Kidney (tissue), 14 donors: ENCODE data around the gene ZNF638. TPM values are rescaled to one million over a fixed set of nuclear protein-coding genes. Genes with fewer than 3 reads are reported as not detected.

Experiments used
- DNase-seq, 5 donors: peaks; one replicate each; pipeline ENCODE4 v3.0.0-alpha.2; 2013 to 2020
- FAIRE-seq: peaks from 2 replicates; lab custom pipeline; 2012; peaks lifted over from hg19 to GRCh38; lab: Jason Lieb, UNC
- H3K27ac ChIP-seq, 2 donors: one replicate each; pipeline ENCODE4 v1.7.0; 2013; ENCODE audit warnings: low read depth in 2 of 2, low read length in 2 of 2, inconsistent platforms in 1 of 2
- H3K27me3 ChIP-seq: one replicate; pipeline ENCODE4 v1.7.1; 2013; ENCODE audit warnings: low read length, inconsistent platforms; ENCODE audit not compliant: control insufficient read depth, insufficient read depth
- H3K36me3 ChIP-seq, 3 donors: one replicate each; pipeline versions ENCODE4 v1.7.0 to v1.7.1; 2013; ENCODE audit warnings: low read length in 3 of 3, control low read depth in 1 of 3, inconsistent platforms in 1 of 3; ENCODE audit not compliant: insufficient read depth in 3 of 3, control insufficient read depth in 2 of 3
- H3K4me1 ChIP-seq, 3 donors: one replicate each; pipeline versions ENCODE4 v1.7.0 to v1.7.1; 2013; ENCODE audit warnings: low read length in 3 of 3, inconsistent platforms in 1 of 3, low read depth in 1 of 3; ENCODE audit not compliant: control insufficient read depth in 2 of 3, insufficient read depth in 2 of 3
- H3K4me3 ChIP-seq, 3 donors: one replicate each; pipeline versions ENCODE4 v1.7.0 to v1.8.1; 2013; ENCODE audit warnings: low read length in 3 of 3, control low read depth in 1 of 3, inconsistent platforms in 1 of 3
- H3K9ac ChIP-seq, 3 donors: one replicate each; pipeline versions ENCODE4 v1.7.0 to v1.7.1; 2013; ENCODE audit warnings: low read length in 3 of 3, control low read depth in 1 of 3, inconsistent platforms in 1 of 3
- H3K9me3 ChIP-seq, 3 donors: one replicate each; pipeline versions ENCODE4 v1.7.0 to v1.7.1; 2013; ENCODE audit warnings: low read length in 3 of 3, control low read depth in 1 of 3, inconsistent platforms in 1 of 3; ENCODE audit not compliant: control insufficient read depth in 2 of 3, insufficient read depth in 1 of 3
- intact Hi-C: fragments of 100-400 bp; cut with DNase I; formaldehyde crosslinking; loops from one replicate; pipeline ENCODE4 v1.11.1; 2022
- polyA plus RNA-seq: library from polyadenylated mRNA; stranded (reverse); fragments of 350-450 nt; fragmentation: Illumina TruSeq; extraction: RNeasy Lipid Tissue Mini Kit (QIAGEN cat#74804); gene quantifications from one replicate; pipeline ENCODE4 v1.2.3, GENCODE V29; 2014; ENCODE audit warnings: low read depth, low replicate concordance; ENCODE audit not compliant: insufficient read depth
- total RNA-seq: library from RNA; stranded (reverse); fragmentation: NEBNext Ultra II Directional; extraction: Animal tissue kit (Norgen Biotek cat#: 25700); gene quantifications from one replicate; pipeline ENCODE4 v1.2.1, GENCODE V29; 2021
- TF ChIP-seq, protein P1 (sequence below): IDR thresholded peaks from 3 replicates; pipeline ENCODE4 v1.5.1; 2012; ENCODE audit warnings: mild to moderate bottlenecking, moderate library complexity, borderline replicate concordance; ENCODE audit not compliant: insufficient read depth; ENCODE audit errors: extremely low read depth
- donor health status: control.
- donor health status: control.
- donor health status: control.
- donor health status: control.
- donor health status: control.
- donor health status: DM: yes; HTN: yes; CAD: no.
- donor health status: Normal renal cell carcinoma (clear cell type).

ZNF638 gene
- total and polyA plus RNA-seq, 2 donors from 2014 or later, result 84.8 to 122 TPM

DNA sequence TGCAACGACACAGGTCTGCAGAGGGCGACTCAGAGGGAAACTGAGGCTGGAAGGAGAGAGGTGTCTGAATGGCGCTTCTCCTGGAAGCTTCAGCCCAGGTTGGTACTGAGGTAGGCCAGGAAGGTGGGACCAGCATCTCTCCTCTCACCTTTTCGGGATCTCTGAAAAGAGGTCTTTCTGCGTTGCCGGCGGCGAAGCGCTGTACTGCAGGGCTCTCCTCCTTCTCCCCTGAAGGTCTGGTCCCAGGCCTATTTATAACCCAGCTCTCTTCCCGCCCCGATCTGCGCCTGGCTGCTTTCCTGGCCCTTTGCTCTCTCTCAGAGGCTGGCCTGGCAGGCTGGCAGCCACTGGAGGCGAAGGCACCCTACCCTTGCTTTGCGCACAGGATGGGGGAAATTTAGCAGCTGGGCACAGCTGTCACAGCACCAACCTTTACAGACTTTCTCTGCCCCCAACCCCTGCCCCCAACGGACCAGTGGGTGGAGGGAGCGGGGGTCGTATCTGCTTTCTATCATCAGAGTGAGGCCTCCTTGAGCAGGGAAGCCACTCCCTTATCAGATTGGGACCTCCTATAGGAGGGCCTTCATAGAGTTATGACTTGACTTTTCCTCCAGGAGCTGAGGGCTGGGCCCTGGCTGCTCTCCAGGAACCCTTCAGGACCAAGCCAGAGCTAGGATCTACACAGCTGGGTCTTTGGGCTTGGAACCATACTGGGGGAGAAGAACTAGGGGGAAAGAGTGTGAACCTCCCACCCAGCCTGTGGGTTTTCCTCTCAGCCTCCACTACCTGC is 122.8 kb downstream of the ZNF638 start:
- H3K4me1 ChIP-seq, result peaks cover 0 to 34% (median 12%) of the 10 kb centered on the region in 3 donors
- FAIRE-seq (no peak), DNase-seq (no peak)

GRCh38 chr2:71455011-71455740 is 123.6 kb downstream of the ZNF638 start:
- H3K27ac ChIP-seq, result no peak overlapping the region
- peaks cover 2% of the 10 kb centered on the region for H3K27me3 ChIP-seq
- no peak for FAIRE-seq
- no peaks in the 10 kb centered on the region for H3K36me3 ChIP-seq
- DNase-seq, result no peak
- TF ChIP-seq, protein P1, sequence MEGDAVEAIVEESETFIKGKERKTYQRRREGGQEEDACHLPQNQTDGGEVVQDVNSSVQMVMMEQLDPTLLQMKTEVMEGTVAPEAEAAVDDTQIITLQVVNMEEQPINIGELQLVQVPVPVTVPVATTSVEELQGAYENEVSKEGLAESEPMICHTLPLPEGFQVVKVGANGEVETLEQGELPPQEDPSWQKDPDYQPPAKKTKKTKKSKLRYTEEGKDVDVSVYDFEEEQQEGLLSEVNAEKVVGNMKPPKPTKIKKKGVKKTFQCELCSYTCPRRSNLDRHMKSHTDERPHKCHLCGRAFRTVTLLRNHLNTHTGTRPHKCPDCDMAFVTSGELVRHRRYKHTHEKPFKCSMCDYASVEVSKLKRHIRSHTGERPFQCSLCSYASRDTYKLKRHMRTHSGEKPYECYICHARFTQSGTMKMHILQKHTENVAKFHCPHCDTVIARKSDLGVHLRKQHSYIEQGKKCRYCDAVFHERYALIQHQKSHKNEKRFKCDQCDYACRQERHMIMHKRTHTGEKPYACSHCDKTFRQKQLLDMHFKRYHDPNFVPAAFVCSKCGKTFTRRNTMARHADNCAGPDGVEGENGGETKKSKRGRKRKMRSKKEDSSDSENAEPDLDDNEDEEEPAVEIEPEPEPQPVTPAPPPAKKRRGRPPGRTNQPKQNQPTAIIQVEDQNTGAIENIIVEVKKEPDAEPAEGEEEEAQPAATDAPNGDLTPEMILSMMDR, result no peak
- intact Hi-C loops, result no loop called here
- peaks cover 0 to 34% (median 12%) of the 10 kb centered on the region in 3 donors for H3K4me1 ChIP-seq
- H3K9me3 ChIP-seq, result no peaks in the 10 kb centered on the region
- no peak overlapping the region for H3K4me3 ChIP-seq
- H3K9ac ChIP-seq, result no peak overlapping the region

More for the DNA sequence above, 122.8 kb downstream of the ZNF638 start:
- H3K27ac ChIP-seq, result no peak overlapping the region
- peak overlapping the region in 2 of 3 donors; percentile 22 to 54 for H3K4me3 ChIP-seq
- H3K9ac ChIP-seq, result no peak overlapping the region
- no peaks in the 10 kb centered on the region for H3K9me3 ChIP-seq
- no peaks in the 10 kb centered on the region for H3K36me3 ChIP-seq
- intact Hi-C loops, result no loop called here
- peaks cover 2% of the 10 kb centered on the region for H3K27me3 ChIP-seq
- TF ChIP-seq, protein P1, result no peak

- peaks cover 0 to 34% (median 13%) of the 10 kb centered on the region in 3 donors for H3K4me1 ChIP-seq
- intact Hi-C loops, result no loop called here
- peak in 2 of 5 donors; percentile 44 to 61 for DNase-seq
- TF ChIP-seq, protein P1, result no peak
- H3K27me3 ChIP-seq, result peaks cover 2% of the 10 kb centered on the region
- H3K4me3 ChIP-seq, result no peak overlapping the region
- no peak for FAIRE-seq
- no peaks in the 10 kb centered on the region for H3K9me3 ChIP-seq
- H3K27ac ChIP-seq, result peak overlapping the region in 1 of 2 donors; percentile 23
- H3K9ac ChIP-seq, result no peak overlapping the region
- no peaks in the 10 kb centered on the region for H3K36me3 ChIP-seq
Measured at GRCh38 chr2:71455741-71456569, 124.4 kb downstream of the ZNF638 start.
